H9 (cell line): ENCODE measurements around the gene FARS2. TPM values are rescaled to one million over a fixed set of nuclear protein-coding genes. Genes with fewer than 3 reads are reported as not detected.

Experiments
- DNase-seq: peaks from one replicate; pipeline ENCODE4 v3.0.0-alpha.2; 2017
- H2AFZ ChIP-seq: one replicate; pipeline ENCODE4 v1.6.1; 2013; ENCODE audit warnings: mild to moderate bottlenecking, low read length, control low read depth, moderate library complexity
- H2AK5ac ChIP-seq: 2 replicates; pipeline ENCODE4 v1.6.1; 2013; ENCODE audit warnings: low read length, control low read depth, mixed read lengths; ENCODE audit not compliant: insufficient read length
- H2BK120ac ChIP-seq: one replicate; pipeline ENCODE4 v1.6.1; 2013; ENCODE audit warnings: low read depth, mild to moderate bottlenecking, low read length, control low read depth, inconsistent platforms; ENCODE audit not compliant: poor library complexity, severe bottlenecking
- H2BK12ac ChIP-seq: 2 replicates; pipeline ENCODE4 v1.6.1; 2013; ENCODE audit warnings: low read length, control low read depth, mixed read lengths, low read depth; ENCODE audit not compliant: insufficient read length
- H2BK15ac ChIP-seq: 2 replicates; pipeline ENCODE4 v1.6.1; 2013; ENCODE audit warnings: low read depth, low read length, control low read depth
- H2BK20ac ChIP-seq: one replicate; pipeline ENCODE4 v1.6.1; 2013; ENCODE audit warnings: low read depth, mild to moderate bottlenecking, low read length, control low read depth, inconsistent platforms; ENCODE audit not compliant: poor library complexity, severe bottlenecking
- H2BK5ac ChIP-seq: 2 replicates; pipeline ENCODE4 v1.6.1; 2013; ENCODE audit warnings: low read length, control low read depth, mixed read lengths; ENCODE audit not compliant: insufficient read length
- H3K14ac ChIP-seq: 2 replicates; pipeline ENCODE4 v1.6.1; 2013; ENCODE audit warnings: low read length, control low read depth; ENCODE audit not compliant: insufficient read depth
- H3K18ac ChIP-seq: 2 replicates; pipeline ENCODE4 v1.6.1; 2013; ENCODE audit warnings: low read depth, mild to moderate bottlenecking, mixed read lengths, low read length, control low read depth; ENCODE audit not compliant: insufficient read length
- H3K23ac ChIP-seq: 2 replicates; pipeline ENCODE4 v1.6.1; 2013; ENCODE audit warnings: low read length, control low read depth, mixed read lengths, low read depth; ENCODE audit not compliant: insufficient read length
- H3K23me2 ChIP-seq: 2 replicates; pipeline ENCODE4 v1.6.1; 2013; ENCODE audit warnings: low read depth, mild to moderate bottlenecking, mixed read lengths, low read length, control low read depth; ENCODE audit not compliant: insufficient read length, poor library complexity, severe bottlenecking
- H3K27ac ChIP-seq: 2 replicates; pipeline ENCODE4 v1.5.1; 2013; ENCODE audit warnings: low read length, control low read depth, mixed read lengths, low read depth; ENCODE audit not compliant: insufficient read length
- H3K27me3 ChIP-seq: 2 replicates; pipeline ENCODE4 v1.6.1; 2013; ENCODE audit warnings: low read length, control low read depth, inconsistent platforms; ENCODE audit not compliant: insufficient read depth
- H3K4ac ChIP-seq: 2 replicates; pipeline ENCODE4 v1.6.1; 2013; ENCODE audit warnings: low read depth, mild to moderate bottlenecking, control low read depth, inconsistent platforms, low read length, moderate library complexity
- H3K4me1 ChIP-seq: 2 replicates; pipeline ENCODE4 v1.6.1; 2013; ENCODE audit warnings: low read length, control low read depth, inconsistent platforms; ENCODE audit not compliant: insufficient read depth
- H3K4me2 ChIP-seq: 2 replicates; pipeline ENCODE4 v1.6.1; 2013; ENCODE audit warnings: low read length, control low read depth, mixed read lengths; ENCODE audit not compliant: insufficient read length, insufficient read depth
- H3K56ac ChIP-seq: 2 replicates; pipeline ENCODE4 v1.6.1; 2013; ENCODE audit warnings: low read depth, mild to moderate bottlenecking, mixed read lengths, low read length, control low read depth; ENCODE audit not compliant: insufficient read length
- H3K79me1 ChIP-seq: 2 replicates; pipeline ENCODE4 v1.6.1; 2013; ENCODE audit warnings: low read depth, mild to moderate bottlenecking, moderate library complexity, low read length, control low read depth, inconsistent platforms; ENCODE audit not compliant: insufficient read depth, poor library complexity, severe bottlenecking
- H3K79me2 ChIP-seq: 2 replicates; pipeline ENCODE4 v1.6.1; 2013; ENCODE audit warnings: low read length, control low read depth, inconsistent platforms; ENCODE audit not compliant: insufficient read depth
- H3K9ac ChIP-seq: 2 replicates; pipeline ENCODE4 v1.6.1; 2013; ENCODE audit warnings: low read length, control low read depth, mixed read lengths; ENCODE audit not compliant: insufficient read length; ENCODE audit errors: extremely low read depth
- H3K9me3 ChIP-seq: one replicate; pipeline ENCODE4 v1.6.1; 2013; ENCODE audit warnings: low read depth, low read length, inconsistent platforms; ENCODE audit not compliant: control insufficient read depth
- H3T11ph ChIP-seq: one replicate; pipeline ENCODE4 v1.6.1; 2013; ENCODE audit warnings: mild to moderate bottlenecking, low read length, control low read depth, inconsistent platforms
- H4K20me1 ChIP-seq: one replicate; pipeline ENCODE4 v1.6.1; 2013; ENCODE audit not compliant: control insufficient read depth, insufficient read length, insufficient read depth
- H4K5ac ChIP-seq: 2 replicates; pipeline ENCODE4 v1.6.1; 2013; ENCODE audit warnings: low read depth, mild to moderate bottlenecking, mixed read lengths, low read length, control low read depth; ENCODE audit not compliant: insufficient read length
- H4K8ac ChIP-seq: replicated peaks from 2 replicates; pipeline ENCODE4 v1.6.1; 2013; ENCODE audit warnings: low read length, control low read depth, mixed read lengths, low read depth; ENCODE audit not compliant: insufficient read length
- H4K91ac ChIP-seq: 2 replicates; pipeline ENCODE4 v1.6.1; 2013; ENCODE audit warnings: low read depth, mild to moderate bottlenecking, moderate library complexity, mixed read lengths, low read length, control low read depth; ENCODE audit not compliant: insufficient read length
- H3K27ac Mint-ChIP-seq, 3 experiments: 2 replicates in 2 of 3; 3 replicates in 1 of 3; pipeline ENCODE4 v1.8.0; 2020 to 2021; ENCODE audit warnings: mixed read lengths in 3 of 3, mild to moderate bottlenecking in 1 of 3, moderate library complexity in 1 of 3
- H3K27me3 Mint-ChIP-seq: 2 replicates; pipeline ENCODE4 v1.8.0; 2021; ENCODE audit warnings: low read depth, mild to moderate bottlenecking, moderate library complexity, mixed read lengths
- H3K36me3 Mint-ChIP-seq, 3 experiments: 2 replicates in 2 of 3; 3 replicates in 1 of 3; pipeline ENCODE4 v1.8.0; 2020 to 2021; ENCODE audit warnings: low read depth in 3 of 3, mixed read lengths in 3 of 3; ENCODE audit not compliant: insufficient read depth in 1 of 3
- H3K4me1 Mint-ChIP-seq, 2 experiments: 2 replicates each; pipeline ENCODE4 v1.8.0; 2020; ENCODE audit warnings: mixed read lengths in 2 of 2
- H3K4me3 Mint-ChIP-seq, 2 experiments: 2 replicates in 1 of 2; 3 replicates in 1 of 2; pipeline ENCODE4 v1.8.0; 2020 to 2021; ENCODE audit warnings: mild to moderate bottlenecking in 2 of 2, mixed read lengths in 2 of 2, moderate library complexity in 1 of 2
- H3K9me3 Mint-ChIP-seq, 2 experiments: 2 replicates in 1 of 2; 3 replicates in 1 of 2; pipeline ENCODE4 v1.8.0; 2020; ENCODE audit warnings: mild to moderate bottlenecking in 2 of 2, mixed read lengths in 2 of 2, moderate library complexity in 1 of 2
- CTCF ChIP-seq: fragments of 200-600 bp; sonication (generic); conservative IDR thresholded peaks from 3 replicates; pipeline ENCODE4 v1.8.0; 2021; ENCODE audit warnings: antibody characterized with exemption, mild to moderate bottlenecking
- WGBS: extraction: QIAGEN DNeasy Blood & Tissue Kit; methylation state at CpG from one replicate; pipeline ENCODE4 v1.1.7; 2013; ENCODE audit warnings: missing lambda C conversion rate, low lambda C conversion rate, mixed read lengths; ENCODE audit not compliant: insufficient read length; ENCODE audit errors: extremely low coverage; 5-methylcytosine and 5-hydroxymethylcytosine counted together
- total RNA-seq: library from RNA; stranded (reverse); gene quantifications from 2 replicates; pipeline ENCODE4 v1.2.1, GENCODE V29; 2021

The FARS2 gene
- total RNA-seq, 1 experiment from 2014 or later = 8.5 TPM

- Mint-ChIP-seq H3K27ac (no peak overlapping the region), H3K27me3 (no peaks in the 10 kb centered on the region), H3K9me3 (peaks cover 10 to 13% of the 10 kb centered on the region in 2 experiments), H3K4me1 (no peaks in the 10 kb centered on the region; a peak in 1 of 4 replicates), H3K36me3 (peaks cover 4 to 9% (median 5%) of the 10 kb centered on the region in 3 experiments; a peak in 6 of 7 replicates), H3K4me3 (no peak overlapping the region)
- Histone ChIP-seq H4K8ac (no peak overlapping the region), H3K4ac (no peak overlapping the region), H3K4me1 (no peaks in the 10 kb centered on the region), H3K56ac (no peak overlapping the region), H4K5ac (no peak overlapping the region), H3K27me3 (no peaks in the 10 kb centered on the region), H3K79me2 (no peaks in the 10 kb centered on the region), H3K23me2 (no peaks in the 10 kb centered on the region), H2BK12ac (no peak overlapping the region), H3K14ac (no peak overlapping the region), H3K18ac (no peak overlapping the region), H2BK20ac (no peak overlapping the region), H3K9me3 (no peaks in the 10 kb centered on the region), H3K9ac (no peak overlapping the region), H2BK15ac (no peak overlapping the region), H3K23ac (no peak overlapping the region), H4K91ac (no peak overlapping the region), H3K79me1 (no peaks in the 10 kb centered on the region), H3T11ph (no peak overlapping the region), H4K20me1 (no peaks in the 10 kb centered on the region), H3K27ac (no peak overlapping the region), H2BK5ac (no peak overlapping the region), H2AK5ac (no peak overlapping the region), H2BK120ac (no peak overlapping the region), H2AFZ (no peak overlapping the region), H3K4me2 (no peak overlapping the region)
- no CpG with 5 or more reads among the region's 3 CpGs for WGBS
- TF ChIP-seq CTCF = no peak
- DNase-seq = no peak
These were observed 322.2 kb downstream of the FARS2 start for GRCh38 chr6:5583528-5583927.
